Stimulated activated CD8-positive, alpha-beta memory T cell treated with anti-CD3 and anti-CD28 coated beads, Interleukin-4, amount 100 ng/mL, for 4 hours (primary cell): ENCODE measurements around the gene FBL.

Source experiments
- DNase-seq, 2 donors: peaks; one replicate each; pipeline ENCODE4 v3.0.0-alpha.2; 2020; ENCODE audit warnings: low read depth in 2 of 2, low spot score in 1 of 2

FBL gene

DNA sequence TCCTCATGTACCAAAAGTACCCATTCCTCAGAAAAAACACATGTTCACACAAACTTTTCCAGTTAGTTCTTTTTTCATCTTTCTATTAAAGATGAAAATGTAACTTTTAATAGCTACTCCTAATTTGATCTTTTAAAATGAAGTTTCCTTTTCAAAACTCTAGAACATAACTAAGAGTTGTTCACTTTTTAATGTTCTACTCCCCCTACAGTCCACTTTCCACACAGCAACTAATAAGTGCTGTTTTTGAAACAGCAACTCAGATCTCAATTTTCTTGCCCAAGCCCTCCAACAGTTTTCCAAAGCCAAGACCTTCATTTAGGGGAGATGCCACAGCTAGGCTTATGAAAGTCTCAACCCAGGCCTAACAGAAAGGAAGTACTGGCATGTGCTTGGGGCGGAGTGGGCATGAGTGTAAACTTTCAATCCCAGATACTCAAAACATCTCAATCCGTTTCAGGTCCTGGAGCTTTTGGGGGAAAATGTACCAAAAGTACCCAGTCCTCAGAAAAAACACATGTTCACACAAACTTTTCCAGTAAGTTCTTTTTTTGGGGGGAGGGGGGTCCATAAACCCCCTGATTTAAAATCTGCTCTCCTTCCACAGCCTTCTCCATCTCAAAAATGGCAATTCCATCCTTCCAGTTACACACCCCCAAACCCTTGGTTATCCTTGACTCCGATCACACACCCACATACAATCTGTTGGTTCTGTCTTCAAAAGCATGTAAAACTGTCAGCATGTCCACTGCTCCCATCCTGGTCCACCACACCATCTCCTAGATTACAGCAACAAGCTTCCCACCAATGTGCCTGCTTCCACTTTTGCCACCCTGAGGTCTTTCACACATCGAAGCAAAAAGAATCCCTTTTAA, 2.0 kb downstream of the FBL start:
- no peak for DNase-seq

DNA sequence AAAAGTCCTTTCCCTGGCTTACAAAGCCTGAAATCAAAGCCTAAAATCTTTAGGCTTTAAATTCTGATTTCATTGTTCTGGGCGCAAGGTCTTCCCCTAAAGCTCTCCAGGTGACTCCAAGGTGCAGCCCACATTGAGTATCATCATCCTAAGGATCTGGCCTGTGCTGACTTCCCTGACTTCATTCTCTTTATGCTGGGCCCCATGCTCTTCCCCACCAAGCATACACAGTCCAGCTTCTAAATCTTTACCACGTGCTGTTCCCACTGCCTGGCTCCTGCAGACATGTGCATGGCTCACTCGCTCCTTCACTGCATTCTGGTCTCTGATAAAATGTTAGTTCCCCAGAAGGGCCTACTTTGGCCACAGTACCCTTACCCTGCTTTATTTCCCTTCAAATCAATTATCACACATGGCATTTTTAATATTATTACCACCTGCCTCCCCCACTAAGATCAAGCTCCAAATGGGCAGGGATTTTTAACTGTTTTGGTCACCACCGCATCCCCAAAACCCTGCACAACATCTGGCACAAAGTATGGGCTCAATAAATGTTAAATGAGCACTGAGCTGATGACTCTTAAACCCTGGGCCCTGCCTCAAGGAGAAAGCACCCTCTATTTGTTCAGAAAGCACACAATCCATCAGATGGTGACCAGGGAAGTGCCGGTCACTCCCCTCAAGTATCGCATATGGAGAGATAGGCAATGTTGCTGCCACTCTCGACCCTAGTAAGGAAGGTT, 3.3 kb downstream of the FBL start:
- DNase-seq, result no peak

DNA sequence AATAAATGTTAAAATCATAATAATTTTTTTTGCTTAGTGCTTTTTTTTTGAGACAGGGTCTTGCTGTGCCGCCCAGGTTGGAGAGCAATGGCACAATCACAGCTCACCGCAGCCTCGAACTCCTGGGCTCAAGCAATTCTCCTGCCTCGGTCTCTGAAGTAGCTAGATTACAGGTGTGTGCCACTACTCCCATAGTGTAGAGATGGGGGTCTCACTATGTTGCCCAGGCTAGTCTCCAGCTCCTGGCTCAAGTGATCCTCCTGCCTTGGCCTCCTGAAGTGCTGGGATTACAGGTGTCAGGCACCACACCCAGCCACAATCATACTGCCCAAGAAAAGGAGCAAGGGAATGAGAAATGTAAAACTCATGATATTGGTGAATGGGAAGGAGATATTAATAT, 5.1 kb downstream of the FBL start:
- DNase-seq, result no peak

DNA sequence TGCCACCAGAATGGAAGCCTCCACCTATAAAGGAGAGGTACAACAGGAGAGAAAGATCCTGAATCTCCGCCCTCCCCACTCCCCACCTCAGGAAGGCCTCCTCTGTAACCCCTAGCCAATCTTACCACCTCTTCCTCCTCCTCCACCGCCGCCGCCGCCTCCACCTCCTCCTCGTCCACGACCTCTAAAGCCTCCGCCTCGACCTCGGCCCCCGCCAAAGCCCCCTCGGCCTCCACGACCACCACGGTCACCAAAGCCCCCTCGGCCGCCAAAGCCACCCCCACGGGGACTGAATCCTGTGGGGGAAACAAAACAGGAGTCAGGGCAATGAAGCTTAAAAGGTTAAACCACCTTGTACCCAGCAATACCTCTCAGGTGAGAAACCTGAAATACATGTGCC, 5.7 kb downstream of the FBL start:
- DNase-seq, result no peak

DNA sequence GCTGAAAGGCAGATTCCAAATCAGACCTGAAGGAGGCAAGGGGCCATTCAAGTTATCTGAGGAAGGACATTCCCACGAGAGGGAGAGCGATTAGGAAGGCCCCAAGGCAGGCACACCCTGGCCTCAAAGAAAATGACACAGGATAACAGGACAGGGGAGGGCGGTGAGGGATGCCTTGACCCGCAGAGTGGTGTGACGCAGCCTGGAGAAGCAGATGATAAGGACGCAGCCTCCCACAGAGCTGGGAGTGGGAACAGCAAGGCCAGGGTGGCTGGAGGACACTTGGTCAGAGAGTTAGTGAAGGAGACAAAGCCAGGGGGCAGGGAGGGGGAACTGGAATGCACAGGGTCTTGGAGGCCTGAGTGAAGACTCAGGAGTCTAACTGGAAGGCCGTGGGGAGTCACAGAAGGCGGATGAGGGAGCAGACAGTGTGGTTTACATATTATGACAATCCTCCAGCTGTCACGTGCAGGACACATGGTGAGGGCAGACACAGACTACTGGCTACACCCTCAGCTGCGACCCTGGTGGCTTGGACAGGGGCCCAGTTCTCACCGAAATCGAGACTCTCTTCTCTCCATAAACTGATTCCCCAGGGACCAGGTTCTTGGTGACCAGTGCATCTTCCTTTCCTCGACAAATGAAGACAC, 6.4 kb downstream of the FBL start:
- no peak for DNase-seq

DNA sequence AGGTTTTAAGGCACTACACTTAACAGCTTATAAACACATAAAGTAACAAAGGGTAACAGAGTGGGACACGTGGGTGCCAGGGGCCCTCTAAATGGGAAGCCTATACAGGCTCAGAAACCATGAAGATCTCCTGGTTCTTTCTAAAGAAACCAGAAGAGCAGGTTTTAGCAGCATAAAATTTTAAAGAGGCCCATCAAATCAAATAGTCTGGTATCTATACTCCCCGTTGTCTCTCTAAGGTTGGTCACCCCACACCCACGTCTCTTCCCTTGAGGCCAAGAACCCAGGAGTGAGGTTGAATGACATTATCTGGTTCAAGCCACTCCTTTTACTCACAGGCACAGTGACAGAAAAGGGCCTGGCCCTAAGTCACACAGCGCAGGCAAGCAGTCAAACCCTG, 7.6 kb downstream of the FBL start:
- DNase-seq, result no peak

DNA sequence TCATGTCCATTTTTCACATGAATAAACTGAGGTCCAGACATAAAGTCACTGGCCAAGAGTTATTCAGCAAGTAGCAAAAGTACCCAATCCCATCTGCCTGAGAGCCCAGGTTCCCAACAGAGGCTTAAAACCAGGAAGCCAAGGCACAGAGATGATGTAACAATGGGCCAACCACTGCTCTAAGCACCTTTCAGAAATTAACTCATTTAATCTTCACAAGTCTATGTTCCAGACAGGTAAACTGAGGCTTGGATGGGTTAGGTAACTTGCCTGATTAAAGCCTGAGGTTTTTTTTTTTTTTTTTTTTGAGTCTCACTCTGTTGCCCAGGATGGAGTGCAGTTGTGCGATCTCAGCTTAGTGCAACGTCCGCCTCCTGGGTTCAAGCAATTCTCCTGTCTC, 8.2 kb downstream of the FBL start:
- DNase-seq, result no peak

DNA sequence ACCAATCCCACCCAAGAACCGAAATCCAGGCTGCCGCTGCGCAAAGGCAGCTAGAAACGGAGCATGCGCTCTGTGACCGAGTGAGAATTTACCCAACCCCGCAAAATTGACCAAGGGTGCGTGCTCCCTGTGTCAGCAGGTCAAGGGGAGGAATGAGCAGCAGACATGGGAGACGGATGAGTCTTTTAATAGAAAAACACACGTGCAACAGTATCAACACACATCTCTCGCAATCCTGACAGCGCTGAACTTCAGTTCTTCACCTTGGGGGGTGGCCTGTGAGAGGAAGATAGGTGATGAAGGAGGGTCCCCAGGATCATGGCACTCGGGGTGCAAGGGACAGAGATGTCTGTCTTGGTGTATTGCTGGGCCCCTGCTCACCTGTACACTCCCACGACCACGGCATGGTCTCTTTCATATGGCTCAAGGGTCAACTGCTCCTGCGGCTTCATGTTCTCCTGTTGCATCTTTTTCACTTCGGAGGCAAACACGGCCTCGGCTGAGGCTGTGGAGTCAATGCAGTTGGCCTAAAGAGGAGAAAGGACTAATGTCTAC, 11.8 kb downstream of the FBL start:
- DNase-seq, result no peak

DNA sequence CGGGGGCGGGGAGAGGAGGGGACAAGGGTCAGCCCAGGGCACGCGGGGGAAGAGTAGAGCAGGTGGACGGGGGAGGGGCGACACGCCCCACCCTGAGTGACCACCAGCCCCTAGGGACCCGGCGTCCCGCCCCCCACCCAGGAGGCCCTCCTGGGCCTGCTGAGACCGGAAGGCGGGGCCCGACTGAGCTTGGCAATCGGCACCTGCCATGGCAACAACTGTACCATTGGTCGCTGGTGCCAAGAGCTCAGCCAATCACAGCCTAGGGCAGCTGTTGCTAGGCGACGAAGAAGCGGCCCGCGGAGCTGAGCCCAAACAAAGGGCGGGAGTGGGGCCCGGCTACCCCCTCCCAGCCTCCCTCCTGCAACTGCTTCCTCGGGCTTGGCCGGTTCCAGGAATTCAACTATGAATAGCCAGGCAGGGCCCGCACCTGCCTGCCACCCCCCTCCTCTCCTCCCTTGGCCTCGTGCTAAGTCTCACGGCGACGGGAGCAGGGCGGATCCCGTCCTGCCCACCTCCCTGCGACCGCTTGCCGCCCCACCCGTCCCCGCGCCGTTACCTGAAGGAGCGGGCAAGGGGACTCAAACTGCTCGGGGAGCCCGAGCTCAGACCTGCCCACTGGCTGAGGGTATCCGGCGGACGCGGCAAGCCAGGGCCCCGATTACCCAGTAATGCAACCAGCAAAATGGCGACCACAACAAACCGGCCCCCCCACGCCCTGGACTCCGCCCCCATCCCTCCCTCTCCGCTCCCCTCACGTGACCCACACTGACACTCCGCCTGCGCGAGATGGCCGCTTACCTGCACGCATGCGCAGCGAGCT, 12.5 kb downstream of the FBL start, which contains the start of gene DYRK1B:
DYRK1B (minus strand) TSS at position 699 of the 823 bp plus-strand sequence. CDS start 2,295 bp downstream, outside the sequence.
- DNase-seq, result peak; percentile 93 to 95

DNA sequence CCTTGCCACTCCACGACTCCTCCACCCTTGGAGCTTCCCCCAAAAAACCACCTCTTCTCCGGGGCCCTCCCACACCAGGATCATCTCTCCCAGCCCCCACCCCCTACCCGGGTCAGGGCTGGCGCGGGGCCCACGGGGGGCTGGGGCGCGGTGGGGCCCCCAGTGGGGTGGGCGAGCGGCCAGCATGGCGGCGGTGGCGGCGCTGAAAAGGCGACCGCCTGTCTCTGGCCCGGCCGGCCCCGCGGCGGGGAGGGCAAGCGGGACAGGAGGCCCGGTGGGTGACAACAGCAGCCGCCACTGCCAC, 13.1 kb downstream of the FBL start:
- no peak for DNase-seq

DNA sequence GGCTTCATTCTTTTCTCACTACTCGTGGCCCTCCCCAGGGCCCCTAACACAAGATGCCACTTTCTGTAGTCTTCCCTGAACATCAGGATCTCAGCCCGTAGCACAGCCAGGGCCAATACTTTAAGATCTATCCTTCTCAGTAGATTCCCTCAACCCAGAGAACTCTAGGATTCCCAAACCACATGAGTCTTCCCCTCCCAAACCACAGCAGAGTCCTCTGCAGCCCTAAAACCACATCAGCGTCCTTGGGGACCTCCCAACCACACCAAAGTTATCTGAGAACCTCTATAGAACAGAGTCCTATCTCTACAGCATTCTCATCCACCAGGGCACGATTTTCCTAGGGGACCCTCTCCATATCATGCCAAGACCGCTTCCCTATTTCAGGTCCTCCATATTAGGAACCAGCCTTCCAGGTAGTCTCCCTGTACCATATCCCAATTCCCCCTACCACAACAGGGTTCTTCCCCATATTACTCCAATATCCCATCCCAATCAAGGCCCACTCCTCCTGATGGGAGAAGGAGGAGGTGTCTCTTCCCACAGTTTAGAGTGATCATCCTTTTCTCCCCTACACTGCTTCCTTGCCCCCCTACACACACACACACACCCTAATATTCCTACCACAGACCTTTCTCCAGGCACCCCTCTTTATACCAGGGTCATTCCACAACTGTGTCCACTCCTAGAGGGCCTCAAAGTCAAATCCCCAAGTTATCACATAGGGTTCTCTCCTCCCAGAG, 13.7 kb downstream of the FBL start:
- no peak for DNase-seq

DNA sequence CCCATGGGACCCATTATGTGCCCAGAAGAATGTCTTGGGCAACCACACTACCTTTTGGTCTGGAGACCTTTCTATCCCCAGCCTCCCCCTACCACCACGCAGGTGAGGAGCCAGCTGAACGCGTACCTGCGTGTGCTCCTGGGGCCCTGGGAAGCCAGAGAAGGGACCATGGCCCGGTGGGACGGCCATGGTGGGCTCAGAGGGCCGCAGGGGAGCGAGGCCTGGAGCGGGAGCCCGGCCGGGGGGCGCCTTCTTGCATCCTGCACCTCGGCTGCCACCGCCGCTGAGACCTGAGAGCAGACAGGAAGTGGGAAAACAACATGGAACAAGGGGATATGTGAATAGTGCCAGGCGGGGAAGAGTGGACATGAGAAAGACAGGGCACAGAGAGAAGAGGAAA, 14.5 kb downstream of the FBL start:
- no peak for DNase-seq

DNA sequence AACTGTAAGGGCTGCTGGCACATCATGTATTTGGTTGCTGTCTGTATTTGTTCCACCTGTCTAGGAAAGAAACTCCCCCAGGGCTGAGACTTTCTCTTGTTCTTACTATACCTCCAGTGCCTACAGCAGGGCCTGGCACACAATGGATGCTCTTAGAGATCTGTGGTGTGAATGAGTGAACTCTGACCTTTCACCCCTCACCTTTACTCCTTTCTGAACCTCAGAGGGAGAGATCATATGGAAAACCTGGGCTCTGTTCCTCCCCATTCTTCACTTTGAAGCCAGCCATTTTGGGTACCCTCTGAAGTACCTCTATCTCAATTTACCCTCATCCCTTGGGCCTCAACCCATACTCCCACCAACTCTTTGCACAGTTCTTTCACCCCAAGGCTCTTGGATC, 15.3 kb downstream of the FBL start:
- DNase-seq, result no peak

DNA sequence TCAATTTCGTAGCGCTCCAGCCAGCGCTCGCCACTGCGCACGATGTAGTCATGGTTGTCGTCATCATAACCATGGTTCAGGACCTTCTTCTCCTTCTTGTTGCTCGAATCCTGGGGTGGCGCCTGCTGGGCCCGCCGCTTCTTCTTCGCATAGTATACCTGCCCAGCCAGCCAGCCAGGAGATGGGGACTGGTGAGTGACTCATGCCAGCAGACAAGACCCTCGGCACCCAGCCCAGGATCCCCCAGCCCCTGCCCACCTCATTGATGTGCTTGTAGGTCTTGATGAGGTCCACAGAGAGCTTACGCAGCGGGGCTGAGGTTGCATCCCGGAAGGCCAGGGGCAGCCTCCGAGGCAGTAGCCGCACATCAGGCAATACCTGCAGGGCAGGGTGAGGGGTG, 15.8 kb downstream of the FBL start:
- no peak for DNase-seq

DNA sequence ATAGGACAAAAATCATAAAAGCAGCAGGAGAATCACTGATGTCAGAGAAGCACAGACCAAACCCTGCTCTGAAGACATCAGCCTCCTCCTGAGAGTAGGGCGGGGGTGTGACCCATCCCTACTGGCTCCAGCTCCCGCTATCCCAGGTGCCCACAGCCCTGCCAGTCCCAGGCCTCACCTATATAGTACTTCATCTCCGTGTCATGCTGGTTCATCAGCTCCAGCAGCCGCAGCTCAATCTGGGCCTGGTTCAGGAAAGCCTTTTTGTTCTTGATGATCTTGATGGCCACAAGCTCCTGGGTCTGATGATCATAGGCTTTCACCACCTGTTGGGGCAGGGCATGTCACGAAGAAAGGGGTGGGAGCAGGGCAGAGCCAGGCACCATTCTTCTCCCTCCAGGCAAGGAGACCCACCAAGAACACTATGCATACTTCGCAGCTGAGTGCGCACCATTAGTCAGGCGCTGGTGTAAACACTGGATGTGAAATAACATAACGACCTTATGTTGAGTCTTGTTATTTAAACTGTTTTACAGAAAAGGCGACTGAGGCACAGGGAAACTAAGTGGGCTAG, 16.4 kb downstream of the FBL start:
- DNase-seq, result no peak

DNA sequence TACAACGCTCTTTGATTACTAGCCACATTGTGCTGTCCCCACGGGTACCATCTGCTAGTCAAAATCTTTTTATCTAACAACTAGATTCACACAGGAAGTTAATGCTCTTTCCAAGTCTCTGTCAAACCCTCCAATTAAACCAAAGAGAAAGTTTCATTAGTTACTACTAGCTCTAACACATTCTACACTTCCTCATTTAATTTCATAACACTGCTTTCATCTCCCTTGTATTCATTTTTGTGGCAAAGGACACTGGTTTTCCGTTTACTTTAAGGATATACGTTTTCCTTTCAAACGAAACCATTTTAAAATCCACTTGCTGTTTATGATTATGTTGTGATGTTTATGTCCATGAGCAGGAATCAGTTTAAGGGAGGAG, 17.5 kb downstream of the FBL start:
- no peak for DNase-seq

DNA sequence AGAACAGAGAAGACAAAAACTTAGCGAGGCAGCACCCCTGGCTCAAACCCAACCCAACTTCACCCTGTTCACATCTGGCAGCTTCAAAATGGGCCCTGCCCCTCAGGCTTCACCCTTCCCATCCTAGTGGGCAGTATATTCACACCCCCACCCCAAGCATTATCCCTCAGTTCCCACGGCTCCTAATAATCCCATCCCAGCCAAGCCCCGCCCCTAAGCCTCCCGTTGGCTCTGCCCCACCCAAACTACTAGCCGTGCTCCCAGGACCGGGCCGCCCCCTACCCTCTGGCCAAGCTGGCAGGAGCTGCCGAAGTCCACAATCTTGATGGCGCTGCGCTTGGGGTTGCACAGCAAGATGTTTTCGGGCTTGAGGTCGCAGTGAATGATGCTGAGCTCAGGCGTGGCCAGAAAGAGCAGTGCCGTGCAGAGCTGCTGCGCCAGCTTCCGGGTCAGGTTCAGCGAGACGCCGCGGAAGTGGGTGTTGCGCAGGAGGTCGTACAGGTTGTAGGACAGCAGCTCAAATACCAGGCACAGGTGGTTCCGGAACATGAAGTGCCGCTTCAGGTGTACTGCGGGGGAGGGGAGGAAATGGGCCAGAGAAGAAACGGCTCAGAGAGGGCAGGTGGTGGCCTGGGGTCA, 18.0 kb downstream of the FBL start:
- DNase-seq, result no peak

DNA sequence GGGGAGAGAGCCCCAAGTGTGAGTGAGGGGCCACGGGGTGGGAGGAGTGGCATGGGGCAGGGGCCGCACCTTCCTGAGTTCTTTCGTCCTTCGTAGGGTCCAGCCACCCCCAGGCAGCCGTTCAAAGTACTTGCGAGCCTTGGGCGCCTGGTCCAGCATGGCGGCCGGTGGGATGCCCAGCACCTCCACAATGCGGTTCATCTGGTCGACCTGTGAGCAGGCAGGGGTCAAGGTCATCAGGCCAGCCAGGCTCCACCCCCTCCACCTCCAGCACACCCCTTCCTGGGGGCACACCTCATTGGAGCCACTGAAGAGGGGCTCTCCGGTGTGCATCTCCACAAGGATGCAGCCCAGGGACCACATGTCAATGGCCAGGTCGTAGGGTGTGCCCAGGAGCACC, 19.0 kb downstream of the FBL start:
- DNase-seq, result no peak

DNA sequence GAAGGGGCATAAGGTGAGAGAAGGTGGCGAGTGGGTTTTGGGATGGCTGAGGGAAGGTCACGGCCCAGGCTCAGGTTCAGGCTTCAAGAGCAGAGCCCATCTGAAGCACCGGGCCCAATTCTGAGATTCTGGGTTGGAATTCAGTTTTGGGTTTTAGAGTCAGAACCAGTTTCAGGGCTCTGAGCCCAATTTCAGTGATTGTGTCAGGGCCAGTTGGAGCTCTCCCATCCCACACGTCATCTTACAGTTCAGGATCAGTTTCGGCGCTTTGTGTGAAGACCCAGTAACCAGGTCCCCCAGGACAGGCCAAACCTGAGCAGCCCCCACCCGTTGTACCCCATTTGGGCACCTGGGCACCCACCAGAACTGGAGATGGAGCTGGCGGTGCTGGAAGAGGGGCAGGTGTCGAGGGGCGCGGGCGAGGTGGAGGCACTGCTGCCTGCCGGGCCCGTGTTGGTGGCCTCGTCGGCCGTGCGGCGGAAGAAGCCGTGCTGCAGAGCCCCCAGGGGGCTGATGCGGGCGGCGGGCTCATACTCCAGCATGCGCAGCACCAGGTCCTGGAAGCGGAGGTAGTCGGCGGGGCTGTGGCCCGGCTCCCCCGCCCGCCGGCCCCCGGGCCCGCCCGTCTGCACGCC, 19.8 kb downstream of the FBL start:
- DNase-seq, result no peak
